T-helper 2 cell treated with Interferon-gamma antibody and Interleukin-4, amounts not matched to agents 5 μg/mL and 100 μg/mL, for 36 hours (primary cell): ENCODE results near the gene FAH.

Experiments used
- DNase-seq: peaks from one replicate; pipeline ENCODE4 v3.0.0; 2021; ENCODE audit warnings: low spot score
- H3K27ac Mint-ChIP-seq: one replicate; pipeline ENCODE4 v1.8.0; 2021; ENCODE audit warnings: mild to moderate bottlenecking, mixed read lengths
- H3K27me3 Mint-ChIP-seq: one replicate; pipeline ENCODE4 v1.8.0; 2021; ENCODE audit warnings: low read depth, mixed read lengths
- H3K36me3 Mint-ChIP-seq: one replicate; pipeline ENCODE4 v1.8.0; 2021; ENCODE audit warnings: low read depth, mixed read lengths
- H3K4me1 Mint-ChIP-seq: one replicate; pipeline ENCODE4 v1.8.0; 2021; ENCODE audit warnings: low read depth, mixed read lengths
- H3K4me3 Mint-ChIP-seq: one replicate; pipeline ENCODE4 v1.8.0; 2022; ENCODE audit warnings: mild to moderate bottlenecking, moderate library complexity, mixed read lengths
- H3K9me3 Mint-ChIP-seq: one replicate; pipeline ENCODE4 v1.8.0; 2021; ENCODE audit warnings: mixed read lengths

FAH gene

DNA sequence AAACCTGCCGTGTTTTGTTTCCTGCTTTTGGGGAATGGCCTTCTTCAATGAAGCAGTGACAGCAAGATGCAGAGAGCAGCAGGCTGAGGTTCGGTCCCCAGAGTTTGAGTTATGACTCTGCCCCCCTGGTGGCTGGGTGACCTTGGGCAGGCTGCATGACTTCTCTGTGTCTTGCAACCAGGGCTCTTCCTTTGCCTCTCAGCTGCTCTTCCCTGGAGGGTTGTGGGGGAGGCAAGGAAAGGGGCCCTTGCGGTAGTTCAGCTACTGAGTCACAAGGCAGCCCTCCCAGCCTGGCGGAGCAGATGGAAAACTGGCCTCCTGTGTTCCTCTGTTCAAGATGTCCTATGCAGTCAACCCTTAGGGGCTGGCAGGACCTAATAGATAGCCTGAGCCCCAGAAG lies 82.1 kb downstream of the FAH start:
- Mint-ChIP-seq H3K4me1 (no peaks in the 10 kb centered on the region), H3K27me3 (peaks cover 16% of the 10 kb centered on the region), H3K4me3 (no peak overlapping the region), H3K36me3 (no peaks in the 10 kb centered on the region), H3K9me3 (no peaks in the 10 kb centered on the region), H3K27ac (no peak overlapping the region)
- DNase-seq = no peak
